Activated naive CD4-positive, alpha-beta T cell treated with anti-CD3 and anti-CD28 coated beads, Interleukin-2, amount 10 ng/mL, durations not matched to agents 7 days and 5 days (primary cell): ENCODE data around the gene GSPT1.

Experiments used
- CTCF ChIA-PET: fragments of 350-600 bp; sonication (Branson Sonifier 250); formaldehyde crosslinking; loops from one replicate; lab custom pipeline; 2021; ENCODE audit warnings: antibody characterized with exemption; lab: Charles Lee
- DNase-seq: peaks from one replicate; pipeline ENCODE4 v3.0.0-alpha.2; 2020
- H3K27ac Mint-ChIP-seq: one replicate; pipeline ENCODE4 v1.8.0; 2021; ENCODE audit warnings: mild to moderate bottlenecking, moderate library complexity, mixed read lengths
- H3K27me3 Mint-ChIP-seq: one replicate; pipeline ENCODE4 v1.8.0; 2021; ENCODE audit warnings: mild to moderate bottlenecking, mixed read lengths
- H3K36me3 Mint-ChIP-seq: one replicate; pipeline ENCODE4 v1.8.0; 2021; ENCODE audit warnings: mixed read lengths
- H3K4me1 Mint-ChIP-seq: one replicate; pipeline ENCODE4 v1.8.0; 2021; ENCODE audit warnings: mixed read lengths
- H3K4me3 Mint-ChIP-seq: one replicate; pipeline ENCODE4 v1.8.0; 2021; ENCODE audit warnings: mild to moderate bottlenecking, moderate library complexity, mixed read lengths
- H3K9me3 Mint-ChIP-seq: one replicate; pipeline ENCODE4 v1.8.0; 2021; ENCODE audit warnings: mixed read lengths

Gene GSPT1

DNA sequence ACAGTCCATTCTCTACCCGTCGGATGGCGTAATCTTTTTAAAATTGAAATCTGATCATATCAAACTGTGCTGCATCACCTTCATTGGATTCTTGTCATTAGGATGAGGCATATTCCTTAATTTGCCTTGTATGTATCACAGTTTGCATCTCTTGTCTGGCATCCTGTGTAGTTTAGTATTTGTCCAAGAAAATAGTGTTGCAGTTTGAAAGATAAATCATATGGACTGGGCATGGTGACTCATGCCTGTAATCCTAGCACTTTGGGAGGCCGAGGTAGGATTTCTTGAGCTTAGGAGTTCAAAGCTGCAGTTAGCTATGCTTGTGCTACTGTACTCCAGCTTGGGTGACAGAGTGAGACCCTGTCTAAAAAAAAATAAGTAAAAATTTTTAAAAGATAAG, 58.6 kb downstream of the GSPT1 start:
- Mint-ChIP-seq H3K27me3 (no peaks in the 10 kb centered on the region), H3K4me1 (peaks cover 25% of the 10 kb centered on the region), H3K9me3 (no peaks in the 10 kb centered on the region), H3K27ac (no peak overlapping the region), H3K36me3 (peaks cover 15% of the 10 kb centered on the region), H3K4me3 (no peak overlapping the region)
- CTCF ChIA-PET = no interaction called here
- no peak for DNase-seq

DNA sequence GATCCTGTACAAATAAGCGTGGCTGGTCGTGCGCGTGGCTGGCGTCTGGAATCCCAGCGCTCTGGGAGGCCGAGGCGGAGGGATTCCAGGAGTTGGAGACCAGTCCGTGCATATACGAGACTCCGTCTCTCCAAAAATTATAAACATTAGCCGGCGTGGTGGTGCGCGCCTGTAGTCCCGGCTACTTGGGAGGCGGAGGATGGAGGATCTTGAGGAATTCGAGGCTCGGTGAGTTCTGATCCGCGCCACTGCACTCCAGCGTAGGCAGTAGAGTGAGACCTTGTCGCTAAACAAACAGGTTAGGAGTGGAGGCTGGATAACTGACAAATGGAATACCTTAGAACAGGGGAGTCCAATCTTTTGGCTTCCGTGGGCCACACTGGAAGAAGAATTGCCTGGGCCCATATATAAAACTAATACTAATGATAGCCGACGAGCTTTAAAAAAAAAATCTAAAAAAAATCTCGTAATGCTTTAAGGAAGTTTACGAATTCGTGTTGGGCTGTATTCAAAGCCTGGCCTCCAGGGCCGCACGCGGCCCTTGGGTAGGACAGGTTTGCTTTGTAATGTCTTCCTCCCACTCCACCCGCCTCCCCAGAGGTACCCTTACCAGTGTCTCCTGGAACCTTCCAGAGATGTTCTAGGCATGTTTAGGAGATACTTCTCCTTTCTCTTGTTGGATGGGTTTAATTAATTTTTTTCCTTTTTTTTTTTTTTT, 63.5 kb downstream of the GSPT1 start:
- Mint-ChIP-seq H3K4me3 (peak overlapping the region; percentile 98), H3K9me3 (no peaks in the 10 kb centered on the region), H3K27me3 (peaks cover 3% of the 10 kb centered on the region), H3K4me1 (peaks cover 53% of the 10 kb centered on the region), H3K36me3 (peaks cover 31% of the 10 kb centered on the region), H3K27ac (peak overlapping the region; percentile 93)
- no peak for DNase-seq
- CTCF ChIA-PET = interaction anchor here (1.3 kb wide), 1 partner anchor 216 kb away, joined by 5 read pairs; no protein-coding TSS in a partner anchor

DNA sequence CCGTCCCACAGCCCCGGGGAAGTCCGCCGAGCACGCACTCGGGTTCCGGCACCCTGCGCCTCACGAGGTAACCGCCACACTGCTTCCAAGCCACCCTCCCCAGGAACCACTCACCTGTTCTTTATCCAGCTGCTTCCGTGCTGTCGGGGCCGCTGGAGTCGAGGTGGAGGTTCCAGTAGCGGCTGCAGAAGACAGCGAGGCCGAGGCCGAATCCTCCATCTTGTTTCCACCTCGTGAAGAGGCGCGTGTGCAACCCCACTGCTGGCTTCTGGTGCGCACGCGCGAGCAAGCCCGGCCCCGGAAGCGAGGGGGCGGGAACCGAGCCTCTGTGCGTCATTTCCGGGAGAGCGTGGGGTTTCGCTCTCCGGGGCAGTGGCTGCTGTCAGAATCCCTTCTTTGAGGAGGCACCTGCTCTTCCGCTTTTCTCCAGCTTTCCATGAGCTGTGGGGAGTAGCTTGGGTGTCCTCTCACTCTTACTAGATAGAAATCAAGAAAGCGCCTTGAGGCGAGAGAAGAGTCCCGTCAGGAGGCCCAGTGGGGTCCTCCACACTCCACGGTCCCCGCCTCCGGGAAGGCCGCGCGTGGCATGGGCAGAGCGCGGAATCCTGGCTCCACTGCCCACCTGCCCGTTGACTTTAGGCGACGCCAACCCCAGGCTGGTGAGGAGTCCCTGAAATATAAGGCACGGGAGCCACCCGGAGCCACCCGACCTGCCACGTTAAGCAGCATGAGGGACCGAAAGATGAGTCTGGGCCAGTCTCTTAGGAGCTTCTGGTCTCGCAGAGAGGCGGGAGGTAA, 64.3 kb downstream of the GSPT1 start, which contains the start of gene RSL1D1:
TSS of gene RSL1D1 (minus strand) at position 249 of the 798 bp plus-strand sequence. CDS start at position 219, 30 bp downstream.
- Mint-ChIP-seq H3K9me3 (no peaks in the 10 kb centered on the region), H3K4me1 (peaks cover 54% of the 10 kb centered on the region), H3K27ac (peak within 1 kb of the TSS; percentile 93), H3K36me3 (peaks cover 33% of the 10 kb centered on the region), H3K27me3 (peaks cover 3% of the 10 kb centered on the region), H3K4me3 (peak within 1 kb of the TSS; percentile 98)
- CTCF ChIA-PET = interaction anchor here (1.3 kb wide), 1 partner anchor 217 kb away, joined by 5 read pairs; no protein-coding TSS in a partner anchor
- DNase-seq = peak; percentile 93

DNA sequence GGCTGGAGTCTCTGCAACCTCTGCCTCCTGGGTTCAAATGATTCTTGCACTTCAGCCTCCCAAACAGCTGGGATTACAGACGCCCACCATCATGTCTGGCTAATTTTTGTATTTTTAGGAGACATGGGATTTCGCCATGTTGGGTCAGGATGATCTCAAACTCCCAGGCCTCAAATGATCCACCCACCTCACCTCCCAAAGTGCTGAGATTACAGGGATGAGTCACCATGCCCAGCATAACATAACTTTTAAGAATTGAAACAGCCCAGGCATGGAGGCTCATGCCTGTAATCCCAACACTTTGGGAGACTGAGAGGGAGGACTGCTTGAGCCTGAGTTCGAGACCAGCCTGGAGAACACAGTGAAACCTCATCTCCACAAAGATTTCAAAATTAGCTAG, 66.9 kb downstream of the GSPT1 start:
- no peak for DNase-seq
- Mint-ChIP-seq H3K27ac (no peak overlapping the region), H3K27me3 (peaks cover 3% of the 10 kb centered on the region), H3K4me3 (no peak overlapping the region), H3K9me3 (no peaks in the 10 kb centered on the region), H3K36me3 (peaks cover 47% of the 10 kb centered on the region), H3K4me1 (peaks cover 45% of the 10 kb centered on the region)
- CTCF ChIA-PET = interaction anchor here (0.7 kb wide), 1 partner anchor 34 kb away, joined by 4 read pairs; no protein-coding TSS in a partner anchor

DNA sequence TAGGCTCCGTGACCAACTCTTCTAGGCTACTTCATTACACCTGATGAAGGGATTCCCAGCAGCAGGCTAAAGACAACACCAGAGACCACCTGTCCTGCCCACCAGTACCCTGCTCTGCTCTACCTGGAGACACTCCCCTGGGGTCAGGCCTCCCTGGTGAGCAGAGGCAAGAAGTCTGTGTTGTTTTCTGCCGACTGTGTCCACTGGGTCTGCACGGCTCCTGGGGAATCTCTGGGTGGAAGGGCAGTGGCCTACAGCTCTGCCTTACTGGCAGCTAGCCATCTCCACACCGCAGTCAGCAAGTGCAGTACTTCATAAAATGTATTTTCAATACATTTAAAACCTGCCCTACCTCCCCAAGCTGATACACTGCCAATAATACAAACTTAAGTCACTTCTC, 71.3 kb downstream of the GSPT1 start:
- Mint-ChIP-seq H3K9me3 (no peaks in the 10 kb centered on the region), H3K4me1 (peaks cover 16% of the 10 kb centered on the region), H3K4me3 (no peak overlapping the region), H3K27ac (no peak overlapping the region), H3K27me3 (no peaks in the 10 kb centered on the region), H3K36me3 (peaks cover 50% of the 10 kb centered on the region)
- no peak for DNase-seq
- CTCF ChIA-PET = no interaction called here

DNA sequence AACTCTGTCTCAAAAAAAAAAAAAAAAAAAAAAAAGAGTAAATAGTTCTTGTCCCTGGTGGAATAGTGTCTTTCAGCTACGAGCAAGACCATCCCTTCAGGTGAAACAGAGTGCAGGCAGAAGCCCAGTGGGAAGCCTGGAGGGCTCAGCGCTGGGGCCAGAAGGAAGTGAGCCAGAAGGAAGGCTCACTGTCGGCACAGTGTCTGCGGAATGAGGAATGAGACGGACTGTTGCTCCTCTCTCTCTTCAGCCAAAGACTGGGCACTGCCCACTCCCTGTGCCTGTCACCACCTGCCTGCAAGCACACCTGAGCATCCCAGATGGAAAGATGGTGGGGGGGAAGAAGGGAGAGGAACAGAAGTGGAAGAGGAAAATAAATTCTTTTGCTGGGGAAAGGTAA, 71.9 kb downstream of the GSPT1 start:
- H3K9me3 Mint-ChIP-seq = no peaks in the 10 kb centered on the region
- H3K36me3 Mint-ChIP-seq = peaks cover 46% of the 10 kb centered on the region
- CTCF ChIA-PET = no interaction called here
- no peak overlapping the region for H3K27ac Mint-ChIP-seq
- H3K4me3 Mint-ChIP-seq = no peak overlapping the region
- H3K4me1 Mint-ChIP-seq = peaks cover 11% of the 10 kb centered on the region
- no peaks in the 10 kb centered on the region for H3K27me3 Mint-ChIP-seq
- DNase-seq = no peak

DNA sequence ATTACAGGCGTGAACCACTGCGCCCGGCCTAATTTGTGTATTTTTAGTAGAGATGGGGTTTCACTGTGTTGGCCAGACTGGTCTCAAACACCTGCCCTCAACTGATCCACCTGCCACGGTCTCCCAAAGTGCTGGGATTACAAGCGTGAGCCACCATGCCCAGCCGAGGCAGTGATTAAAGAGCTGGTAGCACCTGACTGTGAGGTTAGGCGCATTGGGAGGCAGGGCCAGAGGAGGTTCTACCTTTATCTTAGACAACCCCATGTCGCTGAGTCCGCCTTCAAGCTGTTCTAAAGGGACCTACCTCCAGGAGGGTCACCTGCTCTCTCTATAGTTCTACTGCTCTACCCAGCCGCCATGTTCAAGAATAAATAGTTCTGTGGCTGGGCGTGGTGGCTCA, 72.5 kb downstream of the GSPT1 start:
- CTCF ChIA-PET = no interaction called here
- Mint-ChIP-seq H3K4me1 (peaks cover 6% of the 10 kb centered on the region), H3K36me3 (peaks cover 42% of the 10 kb centered on the region)

DNA sequence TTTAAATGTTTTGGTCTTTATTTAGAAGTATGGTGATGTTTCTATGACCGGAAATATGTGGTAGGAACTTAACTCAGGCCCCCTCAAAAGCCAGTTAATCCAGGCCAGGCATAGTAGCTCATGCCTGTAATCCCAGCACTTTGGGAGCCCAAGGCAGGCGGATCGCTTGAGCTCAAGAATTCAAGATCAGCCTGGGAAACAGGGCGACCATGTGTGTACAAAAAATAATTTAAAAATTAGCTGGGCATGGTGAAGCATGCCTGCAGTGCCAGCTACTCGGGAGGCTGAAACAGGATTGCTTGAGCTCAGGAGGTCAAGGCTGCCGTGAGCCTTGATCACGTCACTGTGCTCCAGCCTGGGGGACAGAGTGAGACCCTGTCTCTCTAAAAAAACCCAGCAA, 74.7 kb downstream of the GSPT1 start:
- no peaks in the 10 kb centered on the region for H3K4me1 Mint-ChIP-seq
- no peak for DNase-seq
- no peak overlapping the region for H3K4me3 Mint-ChIP-seq
- H3K36me3 Mint-ChIP-seq = peaks cover 52% of the 10 kb centered on the region
- H3K27ac Mint-ChIP-seq = no peak overlapping the region
- CTCF ChIA-PET = interaction anchor here (1.2 kb wide), 1 partner anchor 227 kb away, joined by 5 read pairs; no protein-coding TSS in a partner anchor
- no peaks in the 10 kb centered on the region for H3K9me3 Mint-ChIP-seq
- H3K27me3 Mint-ChIP-seq = no peaks in the 10 kb centered on the region

More for the DNA sequence above, 72.5 kb downstream of the GSPT1 start:
- DNase-seq = no peak
- Mint-ChIP-seq H3K27ac (no peak overlapping the region), H3K4me3 (no peak overlapping the region), H3K9me3 (no peaks in the 10 kb centered on the region), H3K27me3 (no peaks in the 10 kb centered on the region)

DNA sequence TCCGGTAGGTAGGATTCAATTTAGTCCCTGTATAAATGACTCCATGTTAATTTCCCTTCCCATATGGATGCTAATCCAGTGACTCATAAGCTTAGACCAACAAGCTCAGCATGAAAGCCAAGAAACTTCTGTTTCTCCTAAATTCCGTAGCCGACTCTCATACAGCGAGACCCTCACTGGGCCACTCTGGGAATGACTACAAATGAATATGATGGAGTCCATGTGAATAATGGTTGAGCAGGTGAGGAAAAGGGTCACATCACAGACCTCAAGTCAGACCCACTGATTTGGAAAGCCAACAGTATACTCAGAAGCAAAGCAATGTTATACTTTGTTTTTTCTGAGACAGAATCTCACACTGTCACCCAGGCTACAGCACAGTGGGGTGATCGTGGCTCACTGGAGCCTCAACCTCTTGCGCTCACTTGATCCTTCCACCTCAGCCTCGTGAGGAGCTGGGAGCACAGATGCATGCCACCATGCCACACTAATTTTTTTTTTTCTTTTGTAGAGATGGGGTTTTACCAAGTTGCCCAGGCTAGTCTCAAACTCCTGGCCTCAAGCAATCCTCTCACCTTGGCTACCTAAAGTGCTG, 79.0 kb downstream of the GSPT1 start:
- no peak overlapping the region for H3K27ac Mint-ChIP-seq
- DNase-seq = no peak
- H3K4me1 Mint-ChIP-seq = no peaks in the 10 kb centered on the region
- CTCF ChIA-PET = interaction anchor here (1.1 to 1.9 kb wide), 2 partner anchors 10 to 40 kb away, joined by 3 to 6 read pairs; partner anchors contain the start of gene ZC3H7A
- H3K4me3 Mint-ChIP-seq = no peak overlapping the region
- peaks cover 32% of the 10 kb centered on the region for H3K36me3 Mint-ChIP-seq
- no peaks in the 10 kb centered on the region for H3K27me3 Mint-ChIP-seq
- H3K9me3 Mint-ChIP-seq = no peaks in the 10 kb centered on the region

DNA sequence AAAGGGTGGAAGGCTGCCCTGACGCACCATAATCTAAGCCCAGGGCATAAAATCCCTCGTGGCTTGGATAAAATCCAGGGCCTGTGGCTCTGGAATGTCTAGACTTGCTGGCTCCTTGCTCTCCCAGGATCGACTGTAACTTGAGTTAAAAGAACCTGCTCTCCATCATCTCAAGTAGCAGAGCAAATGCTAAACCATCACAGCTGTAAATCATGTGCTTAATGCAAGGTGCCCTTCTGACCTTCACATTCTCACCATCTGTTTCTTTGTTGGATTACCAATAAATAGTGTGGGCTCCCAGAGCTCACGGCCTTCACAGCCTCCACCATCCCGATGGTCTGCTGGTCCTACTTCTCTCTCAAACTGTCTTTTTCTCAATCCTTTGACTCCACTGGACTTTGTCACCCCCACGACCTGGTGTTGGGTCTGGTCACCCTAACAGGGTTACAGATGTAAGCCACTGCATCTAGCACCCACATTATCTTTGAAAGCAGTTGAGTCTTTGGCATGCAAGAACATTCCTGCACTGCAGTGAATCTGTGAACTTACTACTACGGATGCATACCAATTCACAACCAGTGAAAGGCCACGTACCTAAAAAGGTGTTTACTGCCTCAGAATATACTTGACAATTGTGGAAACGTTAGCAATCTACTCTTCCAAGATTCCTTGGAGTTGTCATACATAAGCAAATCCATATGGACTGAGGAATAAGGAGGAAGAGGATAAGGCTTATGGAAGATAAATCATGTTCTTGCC, 79.7 kb downstream of the GSPT1 start:
- Mint-ChIP-seq H3K27me3 (no peaks in the 10 kb centered on the region), H3K9me3 (no peaks in the 10 kb centered on the region), H3K4me3 (no peak overlapping the region), H3K27ac (no peak overlapping the region), H3K36me3 (peaks cover 29% of the 10 kb centered on the region), H3K4me1 (no peaks in the 10 kb centered on the region)
- DNase-seq = no peak
- CTCF ChIA-PET = interaction anchor here (1.1 to 1.9 kb wide), 2 partner anchors 11 to 39 kb away, joined by 3 to 6 read pairs; partner anchors contain the start of gene ZC3H7A

DNA sequence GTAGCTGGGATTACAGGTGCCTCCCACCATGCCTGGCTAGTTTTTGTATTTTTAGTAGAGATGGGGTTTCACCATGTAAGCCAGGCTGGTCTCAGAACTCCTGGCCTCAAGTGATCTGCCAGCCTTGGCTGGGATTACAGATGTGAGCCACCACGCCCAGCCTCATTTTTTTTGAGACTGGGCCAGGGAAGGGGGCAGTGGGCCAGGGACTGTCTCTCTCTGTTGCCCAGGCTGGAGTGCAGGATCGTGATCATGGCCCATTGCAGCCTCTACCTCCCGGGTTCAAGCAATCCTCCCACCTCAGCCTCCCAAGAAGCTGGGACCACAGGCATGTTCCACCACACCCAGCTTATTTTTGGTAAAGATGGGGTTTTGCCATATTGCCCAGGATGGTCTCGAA, 80.4 kb downstream of the GSPT1 start:
- H3K36me3 Mint-ChIP-seq = peaks cover 26% of the 10 kb centered on the region
- DNase-seq = no peak
- no peaks in the 10 kb centered on the region for H3K4me1 Mint-ChIP-seq
- H3K27ac Mint-ChIP-seq = no peak overlapping the region
- no peaks in the 10 kb centered on the region for H3K27me3 Mint-ChIP-seq
- H3K4me3 Mint-ChIP-seq = no peak overlapping the region
- CTCF ChIA-PET = interaction anchor here (1.9 kb wide), 1 partner anchor 12 kb away, joined by 6 read pairs; no protein-coding TSS in a partner anchor
- H3K9me3 Mint-ChIP-seq = no peaks in the 10 kb centered on the region

DNA sequence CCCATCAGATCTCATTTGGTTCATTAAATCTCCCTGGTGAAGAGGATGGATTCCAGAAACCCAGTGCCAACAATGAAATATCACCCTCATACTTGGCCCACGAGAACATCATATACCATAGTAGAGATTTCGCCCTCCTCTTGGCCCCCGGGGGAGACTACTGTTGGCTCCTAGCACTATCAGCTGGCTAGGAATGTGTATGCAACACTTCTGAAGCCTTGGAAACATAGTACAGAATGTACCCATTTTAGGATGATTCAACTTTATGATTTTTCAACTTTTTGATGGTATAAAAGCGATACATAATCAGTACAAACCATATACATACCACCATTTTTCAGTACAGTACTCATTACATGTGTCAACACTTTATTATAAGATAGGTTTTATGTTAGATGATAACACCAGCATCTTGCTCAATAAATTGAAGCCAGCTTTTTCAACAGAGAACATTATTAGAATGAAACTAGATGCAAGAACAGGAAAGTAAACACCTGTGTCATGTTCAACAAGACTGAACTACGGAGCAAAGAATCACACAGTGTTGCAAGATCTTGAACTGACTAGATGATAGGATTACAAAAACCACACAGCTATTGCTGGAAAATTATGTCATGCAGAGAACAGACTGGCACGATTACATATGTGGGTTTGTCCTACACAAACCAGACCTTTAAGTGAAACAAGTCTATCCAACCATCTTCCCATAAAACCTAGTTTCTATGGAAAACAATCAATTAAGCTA, 81.6 kb downstream of the GSPT1 start:
- no peak for DNase-seq
- Mint-ChIP-seq H3K27me3 (no peaks in the 10 kb centered on the region), H3K4me1 (no peaks in the 10 kb centered on the region), H3K27ac (no peak overlapping the region), H3K9me3 (no peaks in the 10 kb centered on the region), H3K36me3 (peaks cover 17% of the 10 kb centered on the region), H3K4me3 (no peak overlapping the region)
- CTCF ChIA-PET = no interaction called here

DNA sequence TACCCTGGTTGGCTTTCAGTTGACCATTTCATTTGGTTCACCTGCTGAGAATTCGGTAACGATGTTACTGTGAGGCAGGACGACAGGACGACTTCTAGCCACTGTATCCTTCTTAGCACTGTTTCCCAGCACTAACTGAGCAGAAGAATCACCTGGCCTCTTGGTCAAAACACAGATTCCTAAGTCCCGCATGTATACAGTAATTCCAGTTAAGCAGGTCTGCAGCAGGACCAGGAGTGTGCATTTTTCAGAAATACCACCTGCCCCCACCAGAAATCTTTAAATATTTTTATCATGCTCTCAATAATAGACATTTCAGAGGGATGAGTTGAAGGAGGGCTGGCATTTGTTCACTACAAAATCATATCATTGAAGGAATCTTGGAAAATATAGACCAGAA, 87.1 kb downstream of the GSPT1 start:
- no peaks in the 10 kb centered on the region for H3K4me1 Mint-ChIP-seq
- no peak overlapping the region for H3K4me3 Mint-ChIP-seq
- no peak for DNase-seq
- CTCF ChIA-PET = no interaction called here
- H3K9me3 Mint-ChIP-seq = no peaks in the 10 kb centered on the region
- no peaks in the 10 kb centered on the region for H3K36me3 Mint-ChIP-seq
- H3K27ac Mint-ChIP-seq = no peak overlapping the region
- H3K27me3 Mint-ChIP-seq = no peaks in the 10 kb centered on the region
